Amniotic epithelial cell (primary cell): ENCODE data around the gene SELL.
"Not testable (repeated sequence)": the region's sequence is repeated elsewhere in the genome, so short reads cannot be mapped to it uniquely, and the experiment has no call there.

Experiments used
- DNase-seq: peaks from one replicate; pipeline ENCODE4 v3.0.0-alpha.2; 2010; ENCODE audit warnings: low read depth

Gene SELL

DNA sequence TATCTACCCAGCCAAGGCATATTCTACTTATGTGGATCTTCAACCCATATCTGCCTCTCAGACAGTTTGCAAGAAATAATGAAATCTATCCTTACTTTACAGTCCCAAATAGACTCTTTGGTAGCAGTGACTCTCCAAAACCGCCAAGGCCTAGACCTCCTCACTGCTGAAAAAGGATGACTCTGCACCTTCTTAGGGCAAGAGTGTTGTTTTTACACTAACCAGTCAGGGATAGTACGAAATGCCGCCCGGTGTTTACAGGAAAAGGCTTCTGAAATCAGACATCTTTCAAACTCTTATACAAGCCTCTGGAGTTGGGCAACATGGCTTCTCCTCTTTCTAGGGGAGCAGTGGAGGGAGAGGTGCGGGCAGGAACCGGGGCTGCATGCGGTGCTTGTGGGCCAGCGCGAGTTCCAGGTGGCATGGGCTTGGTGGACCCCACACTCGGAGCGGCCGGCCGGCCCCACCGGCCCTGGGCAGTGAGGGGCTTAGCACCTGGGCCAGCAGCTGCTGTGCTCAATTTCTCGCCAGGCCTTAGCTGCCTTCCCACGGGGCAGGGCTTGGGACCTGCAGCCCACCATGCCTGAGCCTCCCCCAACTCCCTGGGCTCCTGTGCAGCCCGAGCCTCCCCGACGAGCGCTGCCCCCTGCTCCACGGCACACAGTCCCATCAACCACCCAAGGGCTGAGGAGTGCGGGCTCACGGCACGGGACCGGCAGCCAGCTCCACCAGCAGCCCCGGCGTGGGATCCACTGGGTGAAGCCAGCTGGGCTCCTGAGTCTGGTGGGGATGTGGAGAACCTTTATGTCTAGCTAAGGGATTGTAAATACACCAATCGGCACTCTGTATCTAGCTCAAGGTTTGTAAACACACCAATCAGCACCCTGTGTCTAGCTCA is 43.5 kb downstream of the SELL start:
- DNase-seq: not testable (repeated sequence)

- DNase-seq: not testable (repeated sequence)
Measured at GRCh38 chr1:169667227-169667639, 44.2 kb downstream of the SELL start.

GRCh38 chr1:169662680-169663079 is 48.7 kb downstream of the SELL start:
- not testable (repeated sequence) for DNase-seq

GRCh38 chr1:169661066-169661465 is 50.4 kb downstream of the SELL start:
- DNase-seq: not testable (repeated sequence)

- DNase-seq: not testable (repeated sequence)
Measured at GRCh38 chr1:169658777-169659176, 52.6 kb downstream of the SELL start.

DNA sequence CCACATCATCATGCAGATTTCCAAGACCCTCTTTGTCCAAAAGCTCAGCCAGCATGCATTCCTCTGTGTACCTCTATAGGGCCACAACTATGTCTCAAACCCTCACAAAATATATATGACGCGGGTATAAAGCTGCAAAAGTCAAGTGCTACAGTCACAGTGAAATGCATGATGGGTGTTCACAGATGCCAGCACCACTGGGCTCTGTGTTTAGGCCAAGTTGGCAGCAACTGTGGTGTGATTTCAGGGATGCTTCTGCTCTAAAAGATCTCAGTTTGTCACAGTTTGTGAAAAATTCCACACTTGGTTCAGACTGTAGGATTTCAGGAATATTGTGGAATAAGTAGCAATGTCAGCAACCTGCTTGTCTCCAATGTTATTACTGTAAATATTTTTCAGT is 57.5 kb downstream of the SELL start:
- no peak for DNase-seq

- no peak for DNase-seq
Measured at GRCh38 chr1:169651035-169651434, 60.4 kb downstream of the SELL start.

DNA sequence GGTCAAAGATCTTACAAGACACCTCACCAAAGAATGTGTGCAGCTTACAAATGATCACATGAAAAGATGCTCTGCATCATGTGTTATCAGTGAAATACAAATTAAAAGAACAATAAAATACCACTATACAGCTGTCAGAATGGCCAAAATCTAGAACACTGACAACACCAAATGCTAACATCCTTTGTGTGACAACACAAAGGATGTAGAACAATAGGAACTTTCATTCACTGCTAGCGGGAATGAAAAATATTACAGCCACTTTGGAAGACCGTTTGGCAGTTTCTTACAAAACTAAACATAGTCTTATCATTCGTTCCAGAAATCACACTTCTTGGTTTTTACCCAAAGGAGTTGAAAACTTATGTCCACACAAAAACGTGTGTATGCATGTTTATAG is 60.9 kb downstream of the SELL start:
- DNase-seq: no peak

DNA sequence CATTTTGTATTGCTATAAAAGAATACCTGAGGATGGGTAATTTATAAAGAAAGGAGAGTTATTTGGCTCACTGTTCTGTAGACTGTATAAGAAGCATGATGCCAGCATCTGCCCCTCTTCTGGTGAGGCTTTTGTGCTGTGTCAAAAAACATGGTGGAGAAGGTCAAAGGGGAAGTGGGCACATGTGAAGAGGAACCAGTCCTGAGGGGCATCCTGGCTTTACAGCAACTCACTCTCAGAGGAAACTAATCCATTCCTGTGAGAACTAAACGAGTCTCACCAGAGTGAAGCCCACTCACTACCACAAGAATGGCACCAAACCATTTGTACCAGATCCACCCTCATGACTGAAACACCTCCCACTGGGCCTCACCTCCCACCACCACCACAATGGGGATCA is 62.7 kb downstream of the SELL start:
- DNase-seq: no peak

GRCh38 chr1:169648187-169648586 is 63.2 kb downstream of the SELL start:
- no peak for DNase-seq

DNA sequence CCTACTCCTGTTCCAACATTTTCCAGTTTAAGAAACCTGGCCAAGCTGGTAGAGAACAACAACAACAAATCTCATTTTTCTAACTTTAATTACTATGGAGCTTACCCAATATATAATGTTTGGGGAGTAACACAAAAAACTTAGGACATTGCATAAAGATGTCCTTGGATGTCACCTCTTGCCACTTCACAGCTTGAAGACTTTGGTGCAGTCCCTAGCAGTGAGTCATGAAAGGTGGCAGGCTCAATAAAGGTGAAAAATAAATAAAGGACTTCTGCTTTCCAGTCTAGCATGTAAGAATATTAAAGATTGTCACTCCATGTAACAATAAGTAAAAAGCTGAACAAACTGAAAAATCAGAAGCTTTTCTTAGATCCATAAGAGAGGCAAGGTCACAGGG is 63.9 kb downstream of the SELL start:
- no peak for DNase-seq

GRCh38 chr1:169644297-169644696 is 67.1 kb downstream of the SELL start:
- DNase-seq: no peak
